Activated T-helper 1 cell treated with anti-CD3 and anti-CD28 coated beads, Interleukin-2, amount 50 U/mL, for 16 hours (primary cell): ENCODE results near the gene NACC1.
"Not testable (repeated sequence)": the region's sequence is repeated elsewhere in the genome, so short reads cannot be mapped to it uniquely, and the experiment has no call there.

Experiments
- DNase-seq, 2 donors: peaks; one replicate each; pipeline ENCODE4 v3.0.0-alpha.2; 2020; ENCODE audit warnings: low read depth in 1 of 2, low spot score in 1 of 2

The NACC1 gene

GRCh38 chr19:13160557-13160956, 42.5 kb downstream of the NACC1 start:
- DNase-seq = no peak

- peak; percentile 53 to 76 for DNase-seq
Observed at GRCh38 chr19:13162724-13163608, 44.9 kb downstream of the NACC1 start.

- DNase-seq = peak in 1 of 2 donors; percentile 14
Observed at GRCh38 chr19:13163609-13164342, 45.7 kb downstream of the NACC1 start.

- peak in 1 of 2 donors; percentile 26 for DNase-seq
Observed at GRCh38 chr19:13164343-13165161, 46.5 kb downstream of the NACC1 start.

GRCh38 chr19:13165162-13165997, 47.3 kb downstream of the NACC1 start:
- DNase-seq = no peak

GRCh38 chr19:13166151-13166550, 48.1 kb downstream of the NACC1 start:
- not testable (repeated sequence) for DNase-seq

- no peak for DNase-seq
Observed at GRCh38 chr19:13169769-13170168, 51.7 kb downstream of the NACC1 start.

GRCh38 chr19:13171146-13171545, 53.1 kb downstream of the NACC1 start:
- DNase-seq = no peak

- peak; percentile 62 to 64 for DNase-seq
Observed at GRCh38 chr19:13172346-13173138, 54.5 kb downstream of the NACC1 start.

- DNase-seq = no peak
Observed at GRCh38 chr19:13173139-13173737, 55.2 kb downstream of the NACC1 start.

GRCh38 chr19:13176345-13176744, 58.3 kb downstream of the NACC1 start:
- DNase-seq = no peak

- DNase-seq = not testable (repeated sequence)
Observed at GRCh38 chr19:13177584-13177983, 59.5 kb downstream of the NACC1 start.

GRCh38 chr19:13178291-13178690, 60.2 kb downstream of the NACC1 start:
- DNase-seq = not testable (repeated sequence)

GRCh38 chr19:13181747-13182388, 63.8 kb downstream of the NACC1 start:
- peak in 1 of 2 donors; percentile 24 for DNase-seq

- not testable (repeated sequence) for DNase-seq
Observed at GRCh38 chr19:13184926-13185325, 66.9 kb downstream of the NACC1 start.

GRCh38 chr19:13185763-13186657, 67.9 kb downstream of the NACC1 start:
- DNase-seq = not testable (repeated sequence)

- DNase-seq = not testable (repeated sequence)
Observed at GRCh38 chr19:13186688-13187087, 68.6 kb downstream of the NACC1 start.

GRCh38 chr19:13187419-13187818, 69.4 kb downstream of the NACC1 start:
- no peak for DNase-seq
